ENCODE data around the gene VPS39. TPM values are rescaled to one million over a fixed set of nuclear protein-coding genes. Genes with fewer than 3 reads are reported as not detected.

The VPS39 gene
- total and polyA plus RNA-seq, 12 donors, result 24.9 to 55.0 (median 48.9) TPM

- WGBS, 2 donors, result 83 to 97% methylated on average over 1 of the region's 1 CpG
- ATAC-seq, result no peak
- TF ChIP-seq CTCF (IDR thresholded peaks at IDR 0.05), result no peak
- intact Hi-C loops (cut with DNase I), result no loop called here
- Histone ChIP-seq H3K27me3 (peaks cover 0 to 4% (median 0%) of the 10 kb centered on the region in 7 donors), H3K27ac (no peak overlapping the region), H3K9me3 (peaks cover 0 to 8% (median 0%) of the 10 kb centered on the region in 11 donors), H3K36me3 (no peaks in the 10 kb centered on the region), H3K4me1 (peaks cover 0 to 11% (median 0%) of the 10 kb centered on the region in 9 donors), H3K4me3 (no peak overlapping the region)
- DNase-seq, result no peak
Measured at GRCh38 chr15:42120285-42120684, 87.8 kb downstream of the VPS39 start.

GRCh38 chr15:42119446-42119760 is 88.7 kb downstream of the VPS39 start:
- Histone ChIP-seq H3K4me3 (no peak overlapping the region), H3K27ac (no peak overlapping the region), H3K27me3 (peaks cover 0 to 4% (median 0%) of the 10 kb centered on the region in 7 donors), H3K4me1 (peaks cover 0 to 11% (median 0%) of the 10 kb centered on the region in 9 donors), H3K9me3 (peaks cover 0 to 8% (median 0%) of the 10 kb centered on the region in 11 donors), H3K36me3 (no peaks in the 10 kb centered on the region)
- ATAC-seq (no peak), DNase-seq (no peak)
- WGBS, 2 donors, result 48 to 53% methylated on average over 5 of the region's 5 CpGs
- TF ChIP-seq CTCF (IDR thresholded peaks at IDR 0.05), result no peak
- intact Hi-C loops (cut with DNase I), result no loop called here

- peak in 3 of 8 donors; percentile 30 to 42 (median 39) for ATAC-seq
- intact Hi-C loops (cut with DNase I), result no loop called here
- Histone ChIP-seq H3K27ac (no peak overlapping the region), H3K4me1 (peaks cover 0 to 11% (median 0%) of the 10 kb centered on the region in 9 donors), H3K9me3 (peaks cover 0 to 8% (median 0%) of the 10 kb centered on the region in 11 donors), H3K27me3 (peaks cover 0 to 4% (median 0%) of the 10 kb centered on the region in 7 donors), H3K4me3 (no peak overlapping the region), H3K36me3 (no peaks in the 10 kb centered on the region)
- no peak for TF ChIP-seq CTCF (IDR thresholded peaks at IDR 0.05)
- WGBS, 2 donors, result 31 to 34% methylated on average over 10 of the region's 10 CpGs
- DNase-seq, result no peak
Measured at GRCh38 chr15:42118650-42119445, 89.3 kb downstream of the VPS39 start.

GRCh38 chr15:42111924-42112323 is 96.2 kb downstream of the VPS39 start:
- no peak overlapping the region for H3K4me3 ChIP-seq
- no peak overlapping the region for H3K27ac ChIP-seq
- peaks cover 0 to 19% (median 0%) of the 10 kb centered on the region in 9 donors for H3K4me1 ChIP-seq
- no peak for DNase-seq
- intact Hi-C loops (cut with DNase I), result no loop called here
- peaks cover 0 to 24% (median 0%) of the 10 kb centered on the region in 11 donors for H3K9me3 ChIP-seq
- H3K36me3 ChIP-seq, result no peaks in the 10 kb centered on the region
- 53 to 61% methylated on average over 4 of the region's 4 CpGs for WGBS, 2 donors
- no peak for ATAC-seq
- H3K27me3 ChIP-seq, result peaks cover 0 to 6% (median 0%) of the 10 kb centered on the region in 7 donors
- TF ChIP-seq CTCF (IDR thresholded peaks at IDR 0.05), result no peak

Data from heart right ventricle (tissue), 16 donors.